ENCODE data around the gene INPP4B. TPM values are rescaled to one million over a fixed set of nuclear protein-coding genes. Genes with fewer than 3 reads are reported as not detected.

INPP4B gene
- total RNA-seq, 2 experiments from 2014 or later, result 63.9 to 64.9 TPM

DNA sequence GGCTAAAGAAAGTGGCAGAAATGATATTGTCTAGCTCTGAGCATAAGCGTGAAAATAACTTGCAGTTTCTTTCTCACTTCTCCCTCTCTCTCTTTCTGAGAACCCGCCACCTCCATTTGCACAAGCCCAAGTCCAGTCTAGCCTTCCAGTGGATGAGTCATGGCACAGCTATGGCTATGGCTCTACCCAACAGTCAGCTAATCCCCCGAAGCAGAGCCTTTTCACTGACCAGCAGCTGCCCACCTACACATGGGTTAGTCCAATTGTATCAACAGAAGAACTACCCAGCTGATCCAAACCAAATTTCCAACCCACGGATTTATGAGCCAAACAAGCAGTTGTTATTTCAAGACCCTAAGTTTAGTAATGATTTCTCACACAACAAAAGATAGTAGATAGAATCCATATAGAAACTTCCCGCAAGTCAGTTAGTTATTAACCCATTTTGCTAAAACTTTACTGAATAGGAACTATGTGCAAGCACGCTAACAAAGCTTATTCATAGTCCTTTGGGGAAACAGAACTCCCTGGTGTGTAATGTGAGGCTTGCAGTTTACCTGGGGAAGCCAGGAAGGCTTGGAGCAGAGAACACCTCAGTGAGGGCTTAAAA lies 282.3 kb downstream of the INPP4B start:
- peaks cover 51% of the 10 kb centered on the region for H3K4me1 Mint-ChIP-seq (ENCODE audit: low read depth)
- peak overlapping the region; percentile 28 for H3K4me3 Mint-ChIP-seq

GRCh38 chr4:142559986-142560385 lies 286.1 kb downstream of the INPP4B start:
- H3K9me3 Mint-ChIP-seq, result no peaks in the 10 kb centered on the region
- H3K27ac Mint-ChIP-seq, result peak overlapping the region; percentile 74
- H3K27me3 Mint-ChIP-seq, result no peaks in the 10 kb centered on the region
- POLR2A ChIA-PET, result interaction anchor here (0.6 kb wide), 1 partner anchor 143 kb away, joined by 3 read pairs; no protein-coding TSS in a partner anchor
- H3K4me3 Mint-ChIP-seq, result peak overlapping the region; percentile 69
- CTCF ChIA-PET, result no interaction called here
- intact Hi-C loops (cut with micrococcal nuclease), result loop anchor here (10.0 kb wide), 1 partner anchor 925 kb away; the partner anchor contains the start of gene IL15
- DNase-seq, result no peak
- H3K4me1 Mint-ChIP-seq (ENCODE audit: low read depth), result peaks cover 75% of the 10 kb centered on the region
- peaks cover 13% of the 10 kb centered on the region for H3K36me3 Mint-ChIP-seq

More for the DNA sequence above, 282.3 kb downstream of the INPP4B start:
- Mint-ChIP-seq H3K27ac (peak overlapping the region; percentile 94), H3K36me3 (peaks cover 34% of the 10 kb centered on the region), H3K9me3 (no peaks in the 10 kb centered on the region), H3K27me3 (no peaks in the 10 kb centered on the region)
- ChIA-PET CTCF (interaction anchor here (0.9 kb wide), 1 partner anchor 11 kb away, joined by 3 read pairs; no protein-coding TSS in a partner anchor), POLR2A (interaction anchor here (1.0 kb wide), 1 partner anchor 161 kb away, joined by 4 read pairs; no protein-coding TSS in a partner anchor)
- intact Hi-C loops (cut with micrococcal nuclease), result loop anchor here (10.0 kb wide), 1 partner anchor 929 kb away; the partner anchor contains the start of gene IL15
- no peak for DNase-seq

GRCh38 chr4:142558851-142559250 lies 287.2 kb downstream of the INPP4B start:
- H3K4me3 Mint-ChIP-seq, result peak overlapping the region; percentile 64
- peaks cover 75% of the 10 kb centered on the region for H3K4me1 Mint-ChIP-seq (ENCODE audit: low read depth)
- H3K36me3 Mint-ChIP-seq, result peaks cover 13% of the 10 kb centered on the region
- H3K27ac Mint-ChIP-seq, result peak overlapping the region; percentile 76
- no peak for DNase-seq
- intact Hi-C loops (cut with micrococcal nuclease), result no loop called here
- H3K9me3 Mint-ChIP-seq, result no peaks in the 10 kb centered on the region
- CTCF ChIA-PET, result no interaction called here
- H3K27me3 Mint-ChIP-seq, result no peaks in the 10 kb centered on the region
- POLR2A ChIA-PET, result interaction anchor here (1.0 to 3.4 kb wide), 2 partner anchors 9 to 153 kb away, joined by 3 to 28 read pairs; no protein-coding TSS in a partner anchor

GRCh38 chr4:142557239-142557801 lies 288.8 kb downstream of the INPP4B start:
- Mint-ChIP-seq H3K36me3 (peaks cover 10% of the 10 kb centered on the region), H3K27ac (peak overlapping the region; percentile 90), H3K4me1 (ENCODE audit: low read depth) (peaks cover 75% of the 10 kb centered on the region), H3K4me3 (peak overlapping the region; percentile 68), H3K27me3 (no peaks in the 10 kb centered on the region), H3K9me3 (no peaks in the 10 kb centered on the region)
- POLR2A ChIA-PET, result interaction anchor here (1.0 to 3.4 kb wide), 5 partner anchors 9 to 152 kb away, joined by 4 to 28 read pairs (median 7); no protein-coding TSS in a partner anchor
- no peak for DNase-seq
- intact Hi-C loops (cut with micrococcal nuclease), result loop anchor here (2.0 kb wide), 1 partner anchor 141 kb away; no protein-coding TSS in a partner anchor
- CTCF ChIA-PET, result interaction anchor here (1.0 to 1.9 kb wide), 6 partner anchors 10 to 204 kb away, joined by 3 to 6 read pairs (median 4); no protein-coding TSS in a partner anchor

- peaks cover 7% of the 10 kb centered on the region for H3K36me3 Mint-ChIP-seq
- intact Hi-C loops (cut with micrococcal nuclease), result loop anchor here (1.0 to 2.0 kb wide), 2 partner anchors 9 to 140 kb away; no protein-coding TSS in a partner anchor
- CTCF ChIA-PET, result interaction anchor here (1.0 to 1.9 kb wide), 7 partner anchors 10 to 204 kb away, joined by 3 to 6 read pairs (median 3); no protein-coding TSS in a partner anchor
- H3K27ac Mint-ChIP-seq, result peak overlapping the region; percentile 90
- H3K4me1 Mint-ChIP-seq (ENCODE audit: low read depth), result peaks cover 76% of the 10 kb centered on the region
- H3K4me3 Mint-ChIP-seq, result peak overlapping the region; percentile 68
- H3K9me3 Mint-ChIP-seq, result no peaks in the 10 kb centered on the region
- DNase-seq, result no peak
- POLR2A ChIA-PET, result interaction anchor here (1.0 to 3.4 kb wide), 5 partner anchors 9 to 151 kb away, joined by 4 to 28 read pairs (median 7); no protein-coding TSS in a partner anchor
- no peaks in the 10 kb centered on the region for H3K27me3 Mint-ChIP-seq
Observed at GRCh38 chr4:142556570-142557238, 289.4 kb downstream of the INPP4B start.

- ChIA-PET POLR2A (interaction anchor here (1.5 to 3.4 kb wide), 3 partner anchors 12 to 151 kb away, joined by 7 to 28 read pairs (median 24); no protein-coding TSS in a partner anchor), CTCF (interaction anchor here (0.9 to 1.9 kb wide), 5 partner anchors 11 to 203 kb away, joined by 3 to 6 read pairs (median 4); no protein-coding TSS in a partner anchor)
- Mint-ChIP-seq H3K36me3 (peaks cover 7% of the 10 kb centered on the region), H3K4me1 (ENCODE audit: low read depth) (peaks cover 82% of the 10 kb centered on the region), H3K27ac (peak overlapping the region; percentile 90), H3K9me3 (no peaks in the 10 kb centered on the region), H3K27me3 (no peaks in the 10 kb centered on the region), H3K4me3 (peak overlapping the region; percentile 68)
- intact Hi-C loops (cut with micrococcal nuclease), result loop anchor here (1.0 to 2.0 kb wide), 2 partner anchors 9 to 139 kb away; no protein-coding TSS in a partner anchor
- peak; percentile 28 for DNase-seq
Observed at GRCh38 chr4:142556048-142556447, 290.1 kb downstream of the INPP4B start.

DNA sequence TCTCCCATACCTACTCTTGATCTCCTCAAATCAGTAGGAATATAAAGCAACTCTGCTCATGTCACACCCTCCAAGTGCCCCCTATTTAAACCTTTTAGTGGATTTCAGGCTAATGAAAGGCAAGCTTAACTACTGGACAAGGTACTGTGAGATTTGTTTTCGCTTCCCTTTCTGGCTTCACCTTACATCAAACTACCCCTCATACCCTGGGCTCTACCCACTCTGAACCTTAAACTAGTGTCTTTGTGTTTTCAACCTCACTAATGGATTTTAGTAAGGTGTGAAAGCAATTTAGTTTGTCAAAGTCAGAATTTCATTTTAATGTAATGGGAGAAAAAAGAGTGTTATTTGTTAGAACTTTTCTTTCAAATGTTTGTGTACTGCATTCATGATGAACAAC lies 291.7 kb downstream of the INPP4B start:
- ChIA-PET POLR2A (interaction anchor here (1.6 kb wide), 1 partner anchor 13 kb away, joined by 5 read pairs; no protein-coding TSS in a partner anchor), CTCF (no interaction called here)
- intact Hi-C loops (cut with micrococcal nuclease), result no loop called here
- DNase-seq, result no peak
- Mint-ChIP-seq H3K4me3 (no peak overlapping the region), H3K36me3 (peaks cover 7% of the 10 kb centered on the region), H3K27ac (peak overlapping the region; percentile 24), H3K27me3 (no peaks in the 10 kb centered on the region), H3K4me1 (ENCODE audit: low read depth) (peaks cover 84% of the 10 kb centered on the region), H3K9me3 (no peaks in the 10 kb centered on the region)

- peaks cover 5% of the 10 kb centered on the region for H3K36me3 Mint-ChIP-seq
- H3K4me1 Mint-ChIP-seq (ENCODE audit: low read depth), result peaks cover 84% of the 10 kb centered on the region
- no peak overlapping the region for H3K4me3 Mint-ChIP-seq
- H3K9me3 Mint-ChIP-seq, result no peaks in the 10 kb centered on the region
- peak overlapping the region; percentile 78 for H3K27ac Mint-ChIP-seq
- intact Hi-C loops (cut with micrococcal nuclease), result no loop called here
- H3K27me3 Mint-ChIP-seq, result no peaks in the 10 kb centered on the region
- DNase-seq, result no peak
- CTCF ChIA-PET, result no interaction called here
- POLR2A ChIA-PET, result interaction anchor here (1.6 to 2.8 kb wide), 2 partner anchors 15 to 145 kb away, joined by 6 to 18 read pairs; no protein-coding TSS in a partner anchor
Observed at GRCh38 chr4:142551517-142552305, 294.4 kb downstream of the INPP4B start.

DNA sequence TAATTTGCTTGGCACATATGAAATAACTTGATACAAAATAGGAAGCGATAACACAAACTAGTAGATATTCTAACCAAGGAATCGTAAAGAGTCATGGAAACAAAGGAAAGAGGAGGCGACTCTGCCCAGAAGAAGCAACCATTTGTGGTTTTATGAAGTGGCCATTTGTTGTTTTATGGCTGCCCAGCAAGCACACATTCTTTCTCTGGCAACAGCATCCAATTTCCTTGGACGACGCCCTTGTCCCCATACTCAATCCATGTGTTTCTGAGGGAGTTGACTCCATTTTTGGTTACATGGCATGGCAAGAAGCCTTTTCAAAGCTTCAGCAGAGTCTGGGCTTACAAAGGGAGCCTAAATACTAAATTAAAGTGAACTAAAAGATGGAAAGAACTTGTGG lies 295.1 kb downstream of the INPP4B start:
- Mint-ChIP-seq H3K27ac (peak overlapping the region; percentile 78), H3K36me3 (peaks cover 5% of the 10 kb centered on the region), H3K4me1 (ENCODE audit: low read depth) (peaks cover 78% of the 10 kb centered on the region), H3K9me3 (no peaks in the 10 kb centered on the region), H3K27me3 (no peaks in the 10 kb centered on the region), H3K4me3 (no peak overlapping the region)
- ChIA-PET CTCF (no interaction called here), POLR2A (interaction anchor here (2.8 kb wide), 1 partner anchor 145 kb away, joined by 18 read pairs; no protein-coding TSS in a partner anchor)
- DNase-seq, result no peak
- intact Hi-C loops (cut with micrococcal nuclease), result loop anchor here (1.0 kb wide), 2 partner anchors 14 to 135 kb away; no protein-coding TSS in a partner anchor

GRCh38 chr4:142549726-142550463 lies 296.2 kb downstream of the INPP4B start:
- no peak overlapping the region for H3K4me3 Mint-ChIP-seq
- CTCF ChIA-PET, result no interaction called here
- peaks cover 72% of the 10 kb centered on the region for H3K4me1 Mint-ChIP-seq (ENCODE audit: low read depth)

More at GRCh38 chr4:142549726-142550463, 296.2 kb downstream of the INPP4B start:
- POLR2A ChIA-PET, result interaction anchor here (0.6 to 1.0 kb wide), 2 partner anchors 17 to 143 kb away, joined by 3 to 4 read pairs; no protein-coding TSS in a partner anchor
- H3K27me3 Mint-ChIP-seq, result no peaks in the 10 kb centered on the region
- no peak for DNase-seq
- intact Hi-C loops (cut with micrococcal nuclease), result loop anchor here (1.0 kb wide), 2 partner anchors 15 to 134 kb away; no protein-coding TSS in a partner anchor
- peak overlapping the region; percentile 51 for H3K27ac Mint-ChIP-seq
- peaks cover 5% of the 10 kb centered on the region for H3K36me3 Mint-ChIP-seq
- no peaks in the 10 kb centered on the region for H3K9me3 Mint-ChIP-seq
